ENCODE results near the gene SBF1.

SBF1 gene

GRCh38 chr22:50452649-50453048 lies 22.2 kb downstream of the SBF1 start:
- TF ChIP-seq, protein P1, sequence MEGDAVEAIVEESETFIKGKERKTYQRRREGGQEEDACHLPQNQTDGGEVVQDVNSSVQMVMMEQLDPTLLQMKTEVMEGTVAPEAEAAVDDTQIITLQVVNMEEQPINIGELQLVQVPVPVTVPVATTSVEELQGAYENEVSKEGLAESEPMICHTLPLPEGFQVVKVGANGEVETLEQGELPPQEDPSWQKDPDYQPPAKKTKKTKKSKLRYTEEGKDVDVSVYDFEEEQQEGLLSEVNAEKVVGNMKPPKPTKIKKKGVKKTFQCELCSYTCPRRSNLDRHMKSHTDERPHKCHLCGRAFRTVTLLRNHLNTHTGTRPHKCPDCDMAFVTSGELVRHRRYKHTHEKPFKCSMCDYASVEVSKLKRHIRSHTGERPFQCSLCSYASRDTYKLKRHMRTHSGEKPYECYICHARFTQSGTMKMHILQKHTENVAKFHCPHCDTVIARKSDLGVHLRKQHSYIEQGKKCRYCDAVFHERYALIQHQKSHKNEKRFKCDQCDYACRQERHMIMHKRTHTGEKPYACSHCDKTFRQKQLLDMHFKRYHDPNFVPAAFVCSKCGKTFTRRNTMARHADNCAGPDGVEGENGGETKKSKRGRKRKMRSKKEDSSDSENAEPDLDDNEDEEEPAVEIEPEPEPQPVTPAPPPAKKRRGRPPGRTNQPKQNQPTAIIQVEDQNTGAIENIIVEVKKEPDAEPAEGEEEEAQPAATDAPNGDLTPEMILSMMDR (conservative IDR thresholded peaks at IDR 0.05), result no peak

DNA sequence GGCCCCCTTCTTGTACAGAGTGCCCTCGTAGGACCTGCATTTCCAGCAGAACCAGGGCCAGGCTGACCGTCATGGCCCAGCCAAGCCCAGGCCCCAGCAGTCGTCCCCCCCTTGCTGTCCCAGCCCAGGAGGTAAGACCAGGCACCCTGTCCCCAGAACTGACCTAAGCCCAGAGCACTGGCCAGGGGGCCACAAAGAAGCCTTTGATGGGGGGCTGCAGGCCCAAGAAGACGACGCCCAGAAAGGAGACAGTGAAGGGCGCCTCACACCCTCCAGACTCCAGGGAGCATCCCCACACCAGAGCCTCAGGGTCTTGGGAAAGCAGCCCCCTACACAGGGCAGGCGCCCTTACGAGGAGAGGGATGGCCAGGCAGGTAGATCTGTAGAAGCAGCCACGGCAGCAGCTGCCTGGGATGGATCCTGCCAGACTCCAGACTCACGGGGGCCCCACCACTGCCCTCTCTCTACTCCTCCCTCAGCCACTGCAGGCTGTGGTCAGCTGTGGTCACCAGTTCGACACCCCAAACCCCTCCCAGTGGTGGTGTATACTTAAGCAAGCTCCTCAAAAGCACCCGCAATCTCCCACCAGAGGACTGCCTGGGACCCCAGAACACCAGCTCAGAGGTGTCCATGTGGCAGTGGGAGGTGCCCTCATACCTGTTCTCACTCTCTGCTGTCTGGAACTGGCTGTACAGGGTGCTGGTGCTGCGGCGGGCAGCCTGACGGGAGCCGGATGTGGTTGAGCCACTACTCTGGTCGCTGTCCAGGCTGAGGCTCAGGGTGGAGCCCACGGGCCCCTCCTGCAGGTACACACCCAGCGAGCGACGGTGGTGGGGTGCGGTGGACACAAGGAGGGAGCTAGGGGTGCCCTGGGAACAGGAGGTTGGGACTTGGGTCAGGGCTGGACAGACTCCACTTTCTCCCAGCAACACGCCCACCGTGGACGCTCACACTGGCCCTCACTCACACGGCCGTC lies 27.0 kb downstream of the SBF1 start:
- TF ChIP-seq, protein P1 (conservative IDR thresholded peaks at IDR 0.05), result no peak
- no peak overlapping the region for H3K27ac ChIP-seq

More at GRCh38 chr22:50452649-50453048, 22.2 kb downstream of the SBF1 start:
- H3K27ac ChIP-seq, result no peak overlapping the region

- TF ChIP-seq, protein P1 (conservative IDR thresholded peaks at IDR 0.05), result no peak
- no peak overlapping the region for H3K27ac ChIP-seq
Measured at GRCh38 chr22:50446708-50447575, 27.9 kb downstream of the SBF1 start.

DNA sequence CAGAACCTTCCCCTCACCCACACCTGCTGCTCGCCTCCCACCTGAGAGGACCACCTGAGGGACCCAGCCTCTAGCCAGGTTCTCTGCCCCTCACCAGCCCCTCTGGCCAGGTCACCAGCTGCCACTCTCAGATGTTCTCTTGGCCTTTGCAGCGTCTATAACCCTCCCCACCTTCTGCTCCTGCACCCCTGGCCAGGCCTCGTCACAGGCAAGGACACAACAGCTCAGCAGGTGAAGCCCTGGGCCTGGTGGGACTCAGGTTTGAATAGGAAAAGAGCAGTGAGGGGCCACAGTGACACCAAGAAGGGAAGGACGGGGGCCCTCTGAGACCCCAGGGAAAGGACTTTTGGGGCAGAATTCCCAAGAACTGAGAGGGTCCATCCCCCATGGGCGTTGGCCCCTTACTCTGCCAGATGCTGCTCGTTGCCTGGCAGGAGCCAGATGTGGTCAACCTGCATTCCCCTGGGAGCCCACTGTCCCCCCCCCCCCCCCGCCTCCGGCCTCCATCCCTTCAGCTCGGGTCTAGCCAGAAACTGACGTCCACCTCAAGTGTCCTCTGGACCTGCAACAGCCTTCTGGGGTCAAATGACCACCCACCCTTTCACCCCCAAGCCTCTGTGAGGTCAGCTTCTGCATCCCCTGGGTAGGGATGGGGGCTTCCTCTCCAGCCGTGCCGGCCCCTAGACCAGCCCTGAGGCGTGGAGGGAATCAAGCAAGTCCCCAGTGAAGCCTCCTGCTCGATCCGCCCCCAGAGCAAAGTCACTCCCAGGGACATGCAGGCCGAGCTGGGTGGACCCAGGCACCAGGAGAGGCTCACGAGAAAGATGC lies 28.7 kb downstream of the SBF1 start:
- no peak overlapping the region for H3K27ac ChIP-seq

GRCh38 chr22:50445071-50445879 lies 29.6 kb downstream of the SBF1 start:
- TF ChIP-seq, protein P1 (conservative IDR thresholded peaks at IDR 0.05), result no peak
- H3K27ac ChIP-seq, result no peak overlapping the region; the same call in 1 of the 2 replicates

More for the DNA sequence above, 28.7 kb downstream of the SBF1 start:
- TF ChIP-seq, protein P1 (conservative IDR thresholded peaks at IDR 0.05), result no peak

GRCh38 chr22:50444663-50445062 lies 30.2 kb downstream of the SBF1 start:
- H3K27ac ChIP-seq, result no peak overlapping the region; the same call in 1 of the 2 replicates
- TF ChIP-seq, protein P1 (conservative IDR thresholded peaks at IDR 0.05), result no peak

All from VCaP (cell line).